Adrenal gland (tissue), 12 donors: ENCODE results near the gene TBC1D9B. TPM values are rescaled to one million over a fixed set of nuclear protein-coding genes. Genes with fewer than 3 reads are reported as not detected.

Source experiments
- DNase-seq, 7 donors: peaks; one replicate each; pipeline ENCODE4 v3.0.0-alpha.2; 2019 to 2020
- H3K27ac ChIP-seq, 5 donors: fragments of 200-600 bp; sonication (generic) in 4 of 5; 1 replicate in 3 of 5; 2 replicates in 2 of 5; pipeline versions ENCODE4 v1.5.1 to v1.8.0; 2016 to 2020; ENCODE audit warnings: mild to moderate bottlenecking in 1 of 5
- H3K27me3 ChIP-seq: fragments of 200-600 bp; 2 replicates; pipeline ENCODE4 v1.8.0; 2021
- H3K36me3 ChIP-seq, 2 donors: fragments of 200-600 bp; replicated peaks in 1 of 2; 1 replicate in 1 of 2; 2 replicates in 1 of 2; pipeline versions ENCODE4 v1.5.1 to v1.8.0; 2018 to 2022
- H3K4me1 ChIP-seq, 2 donors: fragments of 200-600 bp; replicated peaks in 1 of 2; 1 replicate in 1 of 2; 2 replicates in 1 of 2; pipeline versions ENCODE4 v1.5.1 to v1.8.0; 2018 to 2021
- H3K4me3 ChIP-seq, 4 donors: fragments of 200-600 bp; sonication (generic) in 3 of 4; one replicate each; pipeline ENCODE4 v1.5.1; 2016 to 2018
- H3K9me3 ChIP-seq, 3 donors: fragments of 200-600 bp; sonication (generic) in 1 of 3; replicated peaks in 1 of 3; 1 replicate in 2 of 3; 2 replicates in 1 of 3; pipeline versions ENCODE4 v1.5.1 to v1.8.0; 2016 to 2021
- CTCF ChIP-seq, 6 experiments: fragments of 450-650 bp in 4 of 6; fragments of 200-600 bp in 2 of 6; sonication (generic) in 1 of 6; IDR thresholded peaks; 1 replicate in 5 of 6; 2 replicates in 1 of 6; pipeline versions ENCODE4 v1.5.1 to v1.8.0; 2016 to 2021; ENCODE audit warnings: antibody characterized with exemption in 6 of 6, mild to moderate bottlenecking in 2 of 6, moderate library complexity in 1 of 6
- POLR2A ChIP-seq, 2 donors: fragments of 450-650 bp; IDR thresholded peaks; one replicate each; pipeline ENCODE4 v1.6.1; 2017; ENCODE audit warnings: antibody characterized with exemption in 2 of 2, mild to moderate bottlenecking in 2 of 2, moderate library complexity in 1 of 2
- WGBS, 4 donors: extraction: QIAGEN DNeasy Blood & Tissue Kit in 2 of 4; methylation state at CpG; one replicate each; pipeline versions ENCODE4 v1.1.5 to v1.1.7; 2013 to 2017; 5-methylcytosine and 5-hydroxymethylcytosine counted together
- intact Hi-C, 2 donors: fragments of 100-400 bp; cut with DNase I; formaldehyde crosslinking; loops; one replicate each; pipeline versions ENCODE4 v1.14.1 to v1.15.0; 2022 to 2023
- polyA plus RNA-seq, 3 donors: library from polyadenylated mRNA; stranded (reverse); fragments of 200-250 nt in 2 of 3; fragments of 350-450 nt in 1 of 3; fragmentation: Illumina TruSeq in 1 of 3; extraction: RNeasy Lipid Tissue Mini Kit (QIAGEN cat#74804) in 1 of 3; gene quantifications; one replicate each; pipeline ENCODE4 v1.2.3, GENCODE V29; 2013 to 2014
- total RNA-seq, 9 donors: library from RNA; depleted of rRNA in 4 of 9; stranded (reverse); fragments of >200 nt in 4 of 9; fragments of 120-200 nt in 1 of 9; fragmentation: NEBNext Ultra II Directional in 1 of 9; extraction: Animal tissue kit (Norgen Biotek cat#: 25700) in 1 of 9; gene quantifications; one replicate each; pipeline versions ENCODE4 v1.1.0 to v1.2.4, GENCODE V29; 2013 to 2023
- donor health status: healthy with polysubstance abuse.
- donor health status: Bipolar disorder and iron deficiency.
- donor health status: DM: yes; HTN: yes; CAD: no.
- donor health status: DM: no; HTN: no; CAD: no.
- donor health status: DM: no; HTN: no; CAD: no.
- donor health status: DM: yes; HTN: yes; CAD: no.

The TBC1D9B gene
- total and polyA plus RNA-seq, 12 donors = 30.7 to 192 (median 128) TPM

DNA sequence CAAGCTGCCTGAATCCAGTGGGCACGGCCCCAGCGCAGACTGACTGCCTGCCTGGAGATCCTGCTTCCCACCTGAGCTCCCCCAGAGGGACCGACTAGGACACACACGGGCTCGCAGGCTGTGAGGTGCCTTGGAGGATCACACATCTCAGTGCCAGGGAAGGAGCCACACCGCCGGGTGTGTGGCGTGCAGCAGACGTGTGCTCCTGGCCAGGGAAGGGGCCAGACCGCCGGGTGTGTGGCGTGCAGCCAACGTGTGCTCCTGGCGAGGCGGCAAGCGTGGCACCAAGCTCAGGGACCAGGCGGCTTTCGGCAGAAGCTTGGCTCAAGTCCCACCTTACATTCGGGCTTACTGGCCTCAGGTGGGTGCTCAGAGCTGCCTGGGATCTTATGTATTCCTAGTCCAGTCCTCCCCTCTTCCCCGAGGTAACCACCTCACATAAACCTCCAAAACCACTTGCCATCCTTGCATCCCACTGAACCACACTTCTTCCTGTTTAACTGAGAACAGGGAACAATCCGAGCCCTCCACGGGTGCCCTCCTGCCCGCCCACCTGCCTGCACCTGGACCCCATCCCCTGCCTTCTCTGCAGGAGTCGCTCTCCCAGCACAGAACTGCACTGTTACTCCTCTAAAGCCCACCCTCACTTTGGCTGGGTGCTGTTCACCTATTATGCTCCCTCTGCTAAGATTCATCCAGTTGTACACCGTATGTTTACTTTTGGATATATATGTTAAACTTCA is 26.7 kb downstream of the TBC1D9B start:
- Histone ChIP-seq H3K27me3 (no peaks in the 10 kb centered on the region), H3K4me3 (no peak overlapping the region), H3K36me3 (peaks cover 0 to 48% of the 10 kb centered on the region in 2 donors), H3K4me1 (no peaks in the 10 kb centered on the region), H3K27ac (no peak overlapping the region), H3K9me3 (peaks cover 0 to 12% (median 0%) of the 10 kb centered on the region in 3 donors)
- TF ChIP-seq CTCF (IDR thresholded peaks at IDR 0.05) = no peak
- no peak for TF ChIP-seq POLR2A (IDR thresholded peaks at IDR 0.05)
- WGBS, 4 donors = 90 to 97% (median 95%) methylated on average over 11 to 25 of the region's 25 CpGs
- DNase-seq = no peak
- intact Hi-C loops = no loop called here

- Histone ChIP-seq H3K9me3 (peaks cover 0 to 12% (median 0%) of the 10 kb centered on the region in 3 donors), H3K27ac (no peak overlapping the region), H3K27me3 (no peaks in the 10 kb centered on the region), H3K4me1 (no peaks in the 10 kb centered on the region), H3K4me3 (no peak overlapping the region), H3K36me3 (peaks cover 0 to 52% of the 10 kb centered on the region in 2 donors)
- 90 to 98% (median 94%) methylated on average over 4 to 12 of the region's 12 CpGs for WGBS, 4 donors
- intact Hi-C loops = no loop called here
- no peak for DNase-seq
- TF ChIP-seq POLR2A (IDR thresholded peaks at IDR 0.05) = no peak
- TF ChIP-seq CTCF (IDR thresholded peaks at IDR 0.05) = no peak
Measured at GRCh38 chr5:179880066-179880650, 27.5 kb downstream of the TBC1D9B start.

- no peak for DNase-seq
- Histone ChIP-seq H3K27ac (no peak overlapping the region), H3K36me3 (peaks cover 0 to 52% of the 10 kb centered on the region in 2 donors), H3K9me3 (peaks cover 0 to 12% (median 0%) of the 10 kb centered on the region in 3 donors), H3K4me3 (no peak overlapping the region), H3K27me3 (no peaks in the 10 kb centered on the region), H3K4me1 (no peaks in the 10 kb centered on the region)
- WGBS, 4 donors = 94 to 98% (median 95%) methylated on average over 9 to 13 of the region's 13 CpGs
- TF ChIP-seq POLR2A (IDR thresholded peaks at IDR 0.05) = no peak
- no peak for TF ChIP-seq CTCF (IDR thresholded peaks at IDR 0.05)
- intact Hi-C loops = no loop called here
Measured at GRCh38 chr5:179879690-179880010, 28.0 kb downstream of the TBC1D9B start.

DNA sequence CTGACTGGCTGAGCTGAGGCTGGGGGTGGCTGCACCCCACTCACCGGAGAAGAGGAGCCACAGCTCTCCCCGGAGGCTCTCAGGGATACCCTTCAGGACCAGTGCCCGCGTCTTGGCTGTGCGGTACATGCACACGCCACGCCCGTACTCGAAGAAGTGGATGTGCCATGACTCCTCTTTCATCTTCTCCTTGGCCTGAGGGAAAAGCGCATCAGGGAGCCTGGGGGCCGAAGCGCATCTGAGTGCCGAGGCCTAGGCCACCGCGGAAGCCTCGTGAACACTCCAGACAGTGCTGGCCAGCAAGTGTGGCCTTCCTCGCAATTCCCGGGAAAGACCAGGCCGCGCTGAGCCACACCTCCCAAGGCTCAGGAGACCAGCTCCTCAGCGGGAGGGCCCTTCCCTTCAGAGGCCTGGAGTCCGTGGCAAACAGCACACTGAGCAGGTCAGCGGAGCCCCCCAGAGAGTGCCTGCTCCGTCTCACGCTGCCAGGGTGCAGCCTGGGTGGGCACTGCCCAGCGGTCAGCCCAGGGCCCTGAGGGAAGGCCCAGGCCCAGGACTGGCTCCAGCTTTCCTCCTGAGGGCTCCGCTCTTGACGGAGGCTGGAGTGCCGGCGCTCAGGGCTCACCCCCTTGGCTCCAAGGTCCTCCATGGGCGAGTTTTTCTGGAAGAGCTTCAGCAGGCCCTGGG is 28.6 kb downstream of the TBC1D9B start:
- Histone ChIP-seq H3K36me3 (peaks cover 0 to 52% of the 10 kb centered on the region in 2 donors), H3K27ac (no peak overlapping the region), H3K4me1 (no peaks in the 10 kb centered on the region), H3K4me3 (no peak overlapping the region), H3K27me3 (no peaks in the 10 kb centered on the region), H3K9me3 (peaks cover 0 to 12% (median 0%) of the 10 kb centered on the region in 3 donors)
- DNase-seq = peak in 1 of 7 donors; percentile 1
- TF ChIP-seq CTCF (IDR thresholded peaks at IDR 0.05) (no peak), POLR2A (IDR thresholded peaks at IDR 0.05) (no peak)
- intact Hi-C loops = no loop called here
- WGBS, 4 donors = 91 to 98% (median 96%) methylated on average over 11 to 31 of the region's 31 CpGs
